ENCODE data around the gene LTB4R2.

- TF ChIP-seq POLR2A (IDR thresholded peaks at IDR 0.05) (no peak), CTCF (IDR thresholded peaks at IDR 0.05) (no peak), EP300 (IDR thresholded peaks at IDR 0.05; ENCODE audit: low read depth) (no peak), POLR2AphosphoS5 (IDR thresholded peaks at IDR 0.05) (no peak)
Measured at GRCh38 chr14:24311837-24312615, 2.1 kb downstream of the LTB4R2 start.
